ENCODE results near the gene DYNC1I1. TPM values are rescaled to one million over a fixed set of nuclear protein-coding genes. Genes with fewer than 3 reads are reported as not detected.

Gene DYNC1I1
- total and polyA plus RNA-seq, 2 of the 13 experiments (the other 11 are each of a cell fraction or from before 2014, with no cell fraction given), result not detected

GRCh38 chr7:95977994-95978393 is 205.6 kb downstream of the DYNC1I1 start (continued):
- no peak for TF ChIP-seq ZNF256 (CRISPR knock-in tag; conservative IDR thresholded peaks at IDR 0.05)
- no peak for TF ChIP-seq TSC22D2 (CRISPR knock-in tag; IDR thresholded peaks at IDR 0.05; ENCODE audit: borderline replicate concordance)
- TF ChIP-seq ZNF225 (CRISPR knock-in tag; IDR thresholded peaks at IDR 0.05), result no peak
- TF ChIP-seq ZNF12 (CRISPR knock-in tag; IDR thresholded peaks at IDR 0.05), result no peak
- no peak for TF ChIP-seq ZNF292 (CRISPR knock-in tag; IDR thresholded peaks at IDR 0.05; ENCODE audit: borderline replicate concordance, low read depth)
- TF ChIP-seq ZNF496 (CRISPR knock-in tag; IDR thresholded peaks at IDR 0.05; ENCODE audit: insufficient replicate concordance), result no peak
- TF ChIP-seq JUNB (CRISPR knock-in tag; IDR thresholded peaks at IDR 0.05; ENCODE audit: borderline replicate concordance), result no peak
- no peak for TF ChIP-seq POLR2A (IDR thresholded peaks at IDR 0.05; ENCODE audit: insufficient read depth in 1 of 2, low read depth in 2 of 2, low read length in 2 of 2)
- no peak for TF ChIP-seq ZNF512B (CRISPR knock-in tag; IDR thresholded peaks at IDR 0.05; ENCODE audit: borderline replicate concordance)
- no peak for TF ChIP-seq ZNF451 (CRISPR knock-in tag; IDR thresholded peaks at IDR 0.05)

GRCh38 chr7:95980167-95980566 is 207.8 kb downstream of the DYNC1I1 start:
- in situ Hi-C loops (cut with HindIII; ENCODE audit: extremely low pct_ligation_motif_present, low pct_unique_long_range_greater_than_20kb) (no loop called here), intact Hi-C loops (cut with micrococcal nuclease; ENCODE audit: unreplicated experiment) (no loop called here)
- CTCF ChIA-PET (ENCODE audit: low intra/inter-chr PET ratio, low total read pairs), result no interaction called here
- FAIRE-seq (no peak), ATAC-seq (no peak), DNase-seq (ENCODE audit: low spot score) (no peak)
- Histone ChIP-seq H3K27me3 (ENCODE audit: control insufficient read depth in 1 of 2, insufficient read depth in 2 of 2, low read length in 2 of 2) (no peaks in the 10 kb centered on the region), H3K4me3 (replicated peaks in 1 of 3; ENCODE audit: insufficient read depth in 1 of 3, low read depth in 2 of 3, low read length in 3 of 3) (no peak overlapping the region), H3K4me1 (ENCODE audit: insufficient read depth, low read length) (no peaks in the 10 kb centered on the region), H3K36me3 (replicated peaks in 1 of 2; ENCODE audit: control insufficient read depth in 1 of 2, insufficient read depth in 2 of 2, low read length in 2 of 2) (no peaks in the 10 kb centered on the region), H3K4me2 (ENCODE audit: low read depth, low read length) (no peak overlapping the region), H2AFZ (ENCODE audit: low read length) (no peak overlapping the region), H3K79me2 (ENCODE audit: insufficient read depth, low read length) (no peaks in the 10 kb centered on the region), H4K20me1 (ENCODE audit: insufficient read depth, low read length) (no peaks in the 10 kb centered on the region), H3K9ac (ENCODE audit: insufficient read depth, low read depth, low read length) (no peak overlapping the region), H3K27ac (ENCODE audit: extremely low read length, insufficient read depth, low read length) (no peak overlapping the region), H3K9me3 (ENCODE audit: low read length) (no peaks in the 10 kb centered on the region)
- POLR2A ChIA-PET, result no interaction called here
- no TSS peak for BruUV-seq (replicated peaks)
- WGBS (ENCODE audit: low lambda C conversion rate), result 37% methylated on average over 5 of the region's 5 CpGs
- TF ChIP-seq MYNN (CRISPR knock-in tag; IDR thresholded peaks at IDR 0.05; ENCODE audit: low read depth), result no peak
- TF ChIP-seq SIN3A (IDR thresholded peaks at IDR 0.05; ENCODE audit: borderline replicate concordance, low read depth, low read length), result no peak
- TF ChIP-seq ZNF549 (CRISPR knock-in tag; IDR thresholded peaks at IDR 0.05), result no peak
- no peak for TF ChIP-seq CENPBD1 (CRISPR knock-in tag; IDR thresholded peaks at IDR 0.05; ENCODE audit: borderline replicate concordance, low read depth)
- TF ChIP-seq ZNF75D (CRISPR knock-in tag; IDR thresholded peaks at IDR 0.05; ENCODE audit: borderline replicate concordance), result no peak
- TF ChIP-seq THAP9 (CRISPR knock-in tag; IDR thresholded peaks at IDR 0.05; ENCODE audit: borderline replicate concordance), result no peak
- no peak for TF ChIP-seq NBN (conservative IDR thresholded peaks at IDR 0.05)
- 0 out of 2 replicates have a peak, but pooled peaks have one; percentile 10 for TF ChIP-seq MAFF (IDR thresholded peaks at IDR 0.05; ENCODE audit: low read depth, low read length)
- TF ChIP-seq ZNF674 (CRISPR knock-in tag; IDR thresholded peaks at IDR 0.05; ENCODE audit: low read depth), result no peak
- TF ChIP-seq MAFK (conservative IDR thresholded peaks at IDR 0.05 in 1 of 2, IDR thresholded peaks at IDR 0.05 in 1 of 2; ENCODE audit: low read length in 2 of 2), result peak; percentile 21 to 32; a peak in 1 of 4 replicates

All from HepG2 (cell line).